Upper lobe of left lung (tissue), 6 donors: ENCODE data around the gene SLC12A7. TPM values are rescaled to one million over a fixed set of nuclear protein-coding genes. Genes with fewer than 3 reads are reported as not detected.

Source experiments
- ATAC-seq, 2 donors: fragments of 200-7000 bp; cut with Tn5 transposase; one replicate each; pipeline ENCODE4 v1.9.1; 2022; ENCODE audit warnings: mild to moderate bottlenecking in 2 of 2, moderate library complexity in 2 of 2; ENCODE audit not compliant: low FRiP score in 2 of 2
- DNase-seq, 2 donors: peaks; one replicate each; pipeline ENCODE4 v3.0.0-alpha.2; 2019 to 2020
- H3K27ac ChIP-seq, 4 donors: fragments of 200-600 bp; sonication (generic); one replicate each; pipeline ENCODE4 v1.5.1; 2016 to 2019
- H3K27me3 ChIP-seq, 4 donors: fragments of 200-600 bp; sonication (generic); one replicate each; pipeline ENCODE4 v1.5.1; 2017 to 2019
- H3K36me3 ChIP-seq, 4 donors: fragments of 200-600 bp; sonication (generic); one replicate each; pipeline ENCODE4 v1.5.1; 2016 to 2019
- H3K4me1 ChIP-seq, 4 donors: fragments of 200-600 bp; sonication (generic); one replicate each; pipeline ENCODE4 v1.5.1; 2018 to 2019
- H3K4me3 ChIP-seq, 4 donors: fragments of 200-600 bp; sonication (generic); one replicate each; pipeline ENCODE4 v1.5.1; 2017 to 2019; ENCODE audit warnings: mild to moderate bottlenecking in 2 of 4, moderate library complexity in 1 of 4
- H3K9me3 ChIP-seq, 4 donors: fragments of 200-600 bp; sonication (generic); one replicate each; pipeline ENCODE4 v1.5.1; 2018 to 2019
- CTCF ChIP-seq, 6 experiments: fragments of 450-650 bp in 4 of 6; fragments of 200-600 bp in 2 of 6; sonication (generic) in 2 of 6; IDR thresholded peaks; one replicate each; pipeline ENCODE4 v1.5.1; 2016 to 2019; ENCODE audit warnings: antibody characterized with exemption in 6 of 6
- EP300 ChIP-seq, 4 donors: sonication (generic); formaldehyde crosslinking; IDR thresholded peaks; one replicate each; pipeline ENCODE4 v1.5.1; 2017; ENCODE audit warnings: antibody characterized with exemption in 4 of 4, control low read depth in 2 of 4
- POLR2A ChIP-seq, 4 donors: fragments of 450-650 bp; IDR thresholded peaks; one replicate each; pipeline ENCODE4 v1.5.1; 2016 to 2017; ENCODE audit warnings: antibody characterized with exemption in 4 of 4, mild to moderate bottlenecking in 2 of 4
- POLR2AphosphoS5 ChIP-seq, 2 donors: sonication (generic); formaldehyde crosslinking; IDR thresholded peaks; one replicate each; pipeline ENCODE4 v1.5.1; 2017; ENCODE audit warnings: antibody characterized with exemption in 2 of 2
- WGBS, 2 donors: methylation state at CpG; one replicate each; pipeline ENCODE4 v1.1.5; 2017 to 2018; 5-methylcytosine and 5-hydroxymethylcytosine counted together
- total RNA-seq, 6 donors: library from RNA; depleted of rRNA in 4 of 6; stranded (reverse); fragments of >200 nt in 4 of 6; gene quantifications; one replicate each; pipeline versions ENCODE4 v1.1.0 to v1.2.1, GENCODE V29; 2016 to 2021
- donor health status: DM: no; HTN: no; CAD: no; lungs with moderate emphysema.
- donor health status: DM: no; HTN: yes; CAD: no; lungs with severe emphysema.

SLC12A7 gene
- total RNA-seq, 6 donors from 2014 or later: 31.3 to 138 (median 48.5) TPM

GRCh38 chr5:1039706-1040260, 72.1 kb downstream of the SLC12A7 start:
- TF ChIP-seq POLR2A (IDR thresholded peaks at IDR 0.05) (no peak), EP300 (IDR thresholded peaks at IDR 0.05) (no peak), POLR2AphosphoS5 (IDR thresholded peaks at IDR 0.05) (no peak), CTCF (IDR thresholded peaks at IDR 0.05) (no peak)
- Histone ChIP-seq H3K9me3 (no peaks in the 10 kb centered on the region), H3K27me3 (no peaks in the 10 kb centered on the region), H3K4me3 (no peak overlapping the region), H3K27ac (no peak overlapping the region), H3K4me1 (no peaks in the 10 kb centered on the region), H3K36me3 (peaks cover 0 to 3% (median 0%) of the 10 kb centered on the region in 4 donors)
- 88 to 91% methylated on average over 13 to 18 of the region's 18 CpGs for WGBS, 2 donors
- ATAC-seq (no peak), DNase-seq (no peak)

GRCh38 chr5:1039210-1039548, 72.7 kb downstream of the SLC12A7 start:
- 81 to 86% methylated on average over 16 of the region's 16 CpGs for WGBS, 2 donors
- Histone ChIP-seq H3K4me3 (no peak overlapping the region), H3K27me3 (no peaks in the 10 kb centered on the region), H3K4me1 (no peaks in the 10 kb centered on the region), H3K9me3 (no peaks in the 10 kb centered on the region), H3K36me3 (peaks cover 0 to 3% (median 0%) of the 10 kb centered on the region in 4 donors), H3K27ac (no peak overlapping the region)
- TF ChIP-seq POLR2AphosphoS5 (IDR thresholded peaks at IDR 0.05): no peak
- TF ChIP-seq EP300 (IDR thresholded peaks at IDR 0.05): no peak
- TF ChIP-seq POLR2A (IDR thresholded peaks at IDR 0.05): no peak
- no peak for TF ChIP-seq CTCF (IDR thresholded peaks at IDR 0.05)
- DNase-seq (no peak), ATAC-seq (no peak)

- ATAC-seq: no peak
- H3K4me1 ChIP-seq: no peaks in the 10 kb centered on the region
- WGBS, 2 donors: 82 to 88% methylated on average over 22 to 27 of the region's 28 CpGs
- no peak for TF ChIP-seq POLR2AphosphoS5 (IDR thresholded peaks at IDR 0.05)
- no peak for TF ChIP-seq EP300 (IDR thresholded peaks at IDR 0.05)
- no peak for TF ChIP-seq POLR2A (IDR thresholded peaks at IDR 0.05)
- no peak for TF ChIP-seq CTCF (IDR thresholded peaks at IDR 0.05)
- H3K4me3 ChIP-seq: no peak overlapping the region
- H3K27ac ChIP-seq: no peak overlapping the region
- peaks cover 0 to 3% (median 0%) of the 10 kb centered on the region in 4 donors for H3K36me3 ChIP-seq
- peak in 1 of 2 donors; percentile 76 for DNase-seq
- H3K27me3 ChIP-seq: no peaks in the 10 kb centered on the region
- H3K9me3 ChIP-seq: no peaks in the 10 kb centered on the region
Measured at GRCh38 chr5:1038417-1039209, 73.2 kb downstream of the SLC12A7 start.

- peak in 1 of 2 donors; percentile 80 for DNase-seq
- Histone ChIP-seq H3K27me3 (no peaks in the 10 kb centered on the region), H3K36me3 (peaks cover 0 to 3% (median 0%) of the 10 kb centered on the region in 4 donors), H3K4me3 (no peak overlapping the region), H3K9me3 (no peaks in the 10 kb centered on the region), H3K4me1 (no peaks in the 10 kb centered on the region), H3K27ac (no peak overlapping the region)
- WGBS, 2 donors: 88 to 95% methylated on average over 18 to 33 of the region's 43 CpGs
- TF ChIP-seq CTCF (IDR thresholded peaks at IDR 0.05) (no peak), EP300 (IDR thresholded peaks at IDR 0.05) (no peak), POLR2A (IDR thresholded peaks at IDR 0.05) (no peak), POLR2AphosphoS5 (IDR thresholded peaks at IDR 0.05) (no peak)
- no peak for ATAC-seq
Measured at GRCh38 chr5:1037671-1038416, 74.0 kb downstream of the SLC12A7 start.
